Measurements from ENCODE around the gene SYK.
"Not testable (repeated sequence)": the region's sequence is repeated elsewhere in the genome, so short reads cannot be mapped to it uniquely, and the experiment has no call there.

The SYK gene

DNA sequence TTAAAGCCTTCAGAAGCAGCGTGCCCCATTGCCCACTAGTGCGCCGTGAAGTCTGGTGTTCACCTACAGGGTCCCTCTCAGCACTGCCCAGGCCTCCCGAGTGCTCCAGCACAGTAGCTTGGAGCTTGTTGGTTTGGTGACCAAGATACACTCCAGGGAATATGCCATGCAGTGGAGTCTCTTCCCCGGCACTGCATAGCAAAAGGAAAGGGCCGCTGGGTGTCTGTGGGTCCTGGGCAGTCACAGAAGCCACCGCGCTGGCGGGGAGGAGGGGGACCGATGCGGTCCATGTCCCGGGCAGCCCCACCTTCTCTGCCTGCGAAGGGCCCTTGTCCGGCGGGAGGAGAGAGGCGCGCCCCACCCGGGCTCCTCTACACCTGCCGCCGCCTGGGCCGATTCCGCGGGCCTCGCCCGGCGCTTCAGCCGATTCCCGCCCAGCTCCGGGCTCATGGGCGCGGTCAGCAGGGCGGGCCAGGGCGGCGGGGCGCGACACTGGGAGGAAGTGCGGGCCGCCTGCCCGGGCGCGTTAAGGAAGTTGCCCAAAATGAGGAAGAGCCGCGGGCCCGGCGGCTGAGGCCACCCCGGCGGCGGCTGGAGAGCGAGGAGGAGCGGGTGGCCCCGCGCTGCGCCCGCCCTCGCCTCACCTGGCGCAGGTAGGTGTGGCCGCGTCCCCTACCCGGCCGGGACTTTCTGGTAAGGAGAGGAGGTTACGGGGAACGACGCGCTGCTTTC, at the start of gene SYK:
Gene SYK, plus strand, starts transcription at position 579 of the 732 bp plus-strand sequence. CDS start 42,080 bp downstream, outside the sequence.
- peak; percentile 44 to 95 (median 93) for DNase-seq

GRCh38 chr9:90755514-90756371, 45.9 kb upstream of the SYK start:
- DNase-seq: peak; percentile 10 to 79 (median 57)

DNA sequence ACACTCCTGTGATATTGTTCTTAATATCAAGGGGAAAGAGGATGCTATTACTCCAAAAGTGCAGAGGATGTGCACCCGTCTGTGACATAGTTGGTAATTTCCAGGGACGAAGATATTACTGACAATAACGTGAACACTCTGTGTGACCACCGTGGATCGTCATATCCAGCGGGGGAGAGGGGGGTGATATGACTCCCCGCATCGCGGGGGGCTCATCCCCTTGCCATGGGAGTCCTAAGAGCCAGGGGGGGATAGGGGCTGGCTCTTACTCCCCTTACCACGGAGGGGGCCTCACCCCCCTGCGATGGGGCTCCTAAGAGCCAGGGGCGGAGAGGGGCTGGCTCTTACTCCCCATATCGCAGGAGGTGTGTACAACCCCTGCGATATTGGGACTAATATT, 41.0 kb upstream of the SYK start:
- not testable (repeated sequence) for DNase-seq

DNA sequence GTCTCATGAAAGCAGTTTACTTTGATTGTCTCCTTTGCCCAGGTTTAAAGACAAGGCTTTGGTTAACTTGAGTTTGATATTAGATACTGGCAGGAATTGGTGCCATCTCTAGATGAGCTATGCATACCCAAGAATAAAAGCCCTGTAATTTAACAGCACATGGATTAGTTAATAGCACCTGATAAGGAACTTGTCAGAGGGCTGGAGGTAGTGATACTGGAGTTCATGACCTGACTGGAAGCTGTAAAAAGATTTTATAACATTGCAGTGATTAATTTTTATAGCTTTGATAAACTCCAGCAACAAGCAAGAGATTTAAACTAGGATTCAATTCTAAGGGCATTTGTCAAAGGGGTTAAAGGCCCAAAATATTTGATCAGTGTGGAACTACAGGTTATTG, 34.9 kb upstream of the SYK start:
- no peak for DNase-seq

GRCh38 chr9:90767523-90768100, 34.0 kb upstream of the SYK start:
- no peak for DNase-seq

DNA sequence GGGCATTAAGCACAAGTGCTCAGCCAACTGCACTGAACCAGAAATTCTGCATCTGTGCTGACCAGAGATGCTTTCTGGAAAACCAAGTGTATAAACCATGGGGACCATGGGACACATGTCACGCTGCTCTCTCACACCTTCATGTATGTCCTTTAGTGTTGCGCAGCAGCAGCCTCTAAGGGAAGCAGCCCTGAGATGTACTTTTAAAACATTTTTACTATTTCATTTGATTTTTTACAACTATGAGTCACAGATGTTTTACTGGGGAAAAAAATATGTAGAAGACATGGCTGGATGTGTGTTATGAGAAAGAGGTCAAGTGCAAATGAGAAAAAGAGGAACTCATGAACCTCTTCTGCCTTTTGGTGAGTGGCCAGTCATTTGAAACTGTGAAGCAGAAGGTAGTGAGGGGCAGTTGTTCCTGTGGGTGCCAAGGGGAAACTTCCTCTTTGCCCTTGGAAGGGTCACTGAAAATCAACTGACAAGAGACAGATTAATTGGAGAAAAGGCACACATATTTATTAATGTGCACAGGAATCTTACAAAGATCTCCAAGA, 31.4 kb upstream of the SYK start:
- DNase-seq: no peak

DNA sequence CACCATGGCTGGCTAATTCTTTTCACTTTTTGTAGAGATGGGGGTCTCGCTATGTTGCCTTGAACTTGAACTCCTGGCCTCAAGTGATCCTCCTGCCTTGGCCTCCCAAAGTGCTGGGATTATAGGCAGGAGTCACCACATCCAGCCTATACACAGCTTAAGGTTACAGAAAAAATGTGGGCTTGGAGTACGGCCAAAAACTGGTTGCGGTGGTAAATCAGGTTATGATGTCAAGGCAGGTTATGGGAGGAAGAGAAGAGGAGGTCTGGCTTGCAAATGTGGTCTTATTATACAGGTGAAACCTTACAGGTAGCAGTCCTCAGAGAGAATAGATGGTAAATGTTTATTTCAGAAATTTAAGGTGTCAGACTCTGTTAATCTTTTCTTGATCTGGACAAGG, 30.7 kb upstream of the SYK start:
- no peak for DNase-seq

- DNase-seq: no peak
These were observed 29.2 kb upstream of the SYK start for GRCh38 chr9:90772386-90772785.

DNA sequence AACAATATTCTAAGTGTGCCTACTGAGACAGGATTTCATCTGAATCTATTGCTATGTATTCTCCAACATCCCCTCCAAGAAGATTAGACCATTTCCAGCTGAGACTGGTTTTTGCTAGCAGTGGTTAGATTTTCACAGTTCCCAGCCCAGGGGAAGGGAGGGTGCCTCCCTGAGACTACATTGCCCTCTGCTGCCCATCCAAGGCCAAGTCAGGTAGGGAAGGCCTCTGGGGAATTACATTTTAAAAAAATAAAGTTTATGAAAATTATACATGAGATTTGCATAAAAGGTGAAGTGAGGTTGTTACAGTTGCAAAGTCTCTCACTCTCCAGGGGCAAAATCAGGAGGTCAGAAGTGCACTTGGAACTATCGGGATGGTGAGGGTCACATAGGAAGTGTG, 28.0 kb upstream of the SYK start:
- peak; percentile 8 to 53 (median 14) for DNase-seq

GRCh38 chr9:90774071-90774470, 27.5 kb upstream of the SYK start:
- DNase-seq: no peak

DNA sequence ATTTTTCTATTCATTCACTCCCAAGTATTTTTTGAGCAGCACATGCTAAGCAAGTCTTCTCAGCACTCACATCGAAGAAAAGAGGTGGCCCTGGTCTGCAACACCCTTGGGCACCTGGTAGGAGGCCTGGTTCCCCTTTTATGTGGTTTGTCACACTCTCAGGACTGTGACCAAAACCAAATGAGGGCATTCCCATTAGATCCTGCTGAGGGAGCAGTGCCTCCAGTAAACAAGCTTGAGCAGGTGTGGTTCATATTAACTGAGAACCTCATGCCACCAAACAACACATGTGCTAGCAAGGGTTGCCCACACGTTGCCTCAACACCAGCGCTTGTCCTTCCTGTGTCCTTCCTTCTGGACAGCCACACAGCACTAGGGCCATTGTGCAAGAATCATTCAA, 26.9 kb upstream of the SYK start:
- DNase-seq: peak in 2 of 3 experiments; percentile 6 to 25

- DNase-seq: no peak
These were observed 26.0 kb upstream of the SYK start for GRCh38 chr9:90775657-90776056.

GRCh38 chr9:90778746-90779145, 22.9 kb upstream of the SYK start:
- peak in 2 of 3 experiments; percentile 21 to 65 for DNase-seq

DNA sequence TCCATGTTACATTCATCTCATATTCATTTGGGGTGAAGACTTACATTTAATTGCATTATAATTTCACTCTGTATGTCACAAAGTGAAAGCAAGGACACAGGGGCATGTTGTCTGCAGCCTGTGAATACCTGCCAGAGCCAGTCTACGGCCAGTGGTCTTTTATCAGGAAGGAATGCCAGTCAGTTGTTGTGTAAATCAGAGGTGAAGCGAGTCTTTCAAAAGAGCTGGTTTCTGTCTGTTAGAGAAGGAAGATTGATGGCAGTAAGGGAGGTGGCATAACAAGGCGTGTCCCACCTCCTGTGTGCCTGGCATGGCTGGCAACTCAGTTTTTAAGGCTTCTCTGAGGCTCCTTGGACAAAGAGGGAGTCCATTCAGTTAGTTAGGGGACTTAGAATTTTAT, 18.1 kb upstream of the SYK start:
- peak in 1 of 3 experiments; percentile 25 for DNase-seq

GRCh38 chr9:90783964-90784363, 17.7 kb upstream of the SYK start:
- DNase-seq: no peak

- DNase-seq: no peak
These were observed 13.7 kb upstream of the SYK start for GRCh38 chr9:90787771-90788460.

DNA sequence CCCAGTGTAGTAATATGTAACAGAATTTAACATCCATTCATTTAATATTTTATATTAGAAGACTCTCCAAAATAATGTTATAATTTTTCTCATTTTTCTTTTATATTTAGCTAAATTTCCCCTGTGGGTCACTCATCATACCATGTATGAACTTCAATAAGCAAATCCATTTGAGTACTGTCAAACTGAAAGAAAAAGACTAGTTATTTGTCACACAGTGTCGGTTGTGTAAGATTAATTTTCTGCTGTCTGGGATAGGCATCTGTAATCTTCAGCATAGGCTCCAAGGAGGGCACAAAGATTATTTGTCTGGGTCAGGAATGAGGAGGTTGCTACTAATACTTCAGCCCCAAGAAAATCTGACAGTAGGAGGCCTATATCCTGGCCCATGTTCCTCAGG, 13.1 kb upstream of the SYK start:
- not testable (repeated sequence) for DNase-seq

DNA sequence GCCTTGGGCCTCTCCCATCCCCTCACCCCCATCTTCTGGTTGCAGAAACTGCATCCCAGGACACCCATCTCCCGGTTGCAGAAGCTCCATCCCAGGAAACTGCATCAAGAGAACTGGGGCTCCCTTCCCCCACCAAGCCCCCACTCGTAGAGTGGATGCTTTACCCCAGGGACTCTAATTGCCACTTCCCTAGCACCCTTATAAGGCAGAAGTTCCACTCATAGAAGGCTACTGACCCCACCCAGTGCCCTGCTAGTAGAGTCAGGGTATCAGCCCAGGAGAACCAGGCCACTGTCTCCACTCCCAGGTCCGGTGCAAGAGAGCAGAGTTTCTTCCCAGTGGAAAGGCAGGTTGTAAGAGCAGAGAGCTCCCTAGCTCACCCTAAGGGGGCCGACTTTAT, 12.2 kb upstream of the SYK start:
- DNase-seq: no peak

DNA sequence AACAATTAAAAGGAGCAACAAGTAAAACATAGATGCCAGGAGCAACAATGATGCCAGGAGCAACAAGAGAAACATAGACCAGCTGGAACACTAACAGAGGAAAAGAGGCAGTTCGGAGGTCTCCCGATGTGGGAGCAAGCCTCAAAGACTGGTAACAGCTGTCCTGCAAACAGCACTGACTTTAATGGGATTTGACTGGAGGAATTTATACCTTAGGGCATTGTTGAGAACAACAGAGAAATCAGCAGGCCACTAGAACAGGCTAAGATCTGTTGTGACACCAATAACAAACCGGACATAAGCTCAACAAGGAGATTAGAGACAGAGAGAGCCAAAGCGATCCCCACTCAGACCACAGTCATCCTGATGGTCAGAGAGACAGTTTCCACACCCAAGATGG, 11.8 kb upstream of the SYK start:
- no peak for DNase-seq

- DNase-seq: not testable (repeated sequence)
These were observed 8.6 kb upstream of the SYK start for GRCh38 chr9:90793024-90793423.

DNA sequence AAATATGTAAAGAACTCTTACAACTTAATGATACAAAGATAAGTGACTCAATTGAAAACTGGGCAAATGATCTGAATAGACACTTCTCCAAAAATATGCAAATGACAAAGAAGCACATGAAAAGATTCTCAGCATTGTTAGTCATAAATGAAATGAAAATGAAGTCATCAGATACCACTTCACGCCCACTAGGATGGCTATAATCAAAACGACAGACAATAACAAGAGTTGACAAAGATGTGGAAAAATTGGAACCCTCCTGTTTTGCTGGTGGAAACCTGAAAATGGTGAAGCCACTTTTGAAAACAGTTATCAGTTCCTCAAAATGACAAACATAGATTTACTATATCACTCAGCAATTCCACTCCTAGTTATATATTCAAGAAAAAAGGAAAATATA, 7.9 kb upstream of the SYK start:
- no peak for DNase-seq

- DNase-seq: no peak
These were observed 6.5 kb upstream of the SYK start for GRCh38 chr9:90795084-90795483.

- no peak for DNase-seq
These were observed 5.7 kb upstream of the SYK start for GRCh38 chr9:90795871-90796317.

Data from NCI-H1417 (cell line).